ENCODE results near the gene HMGN5.

HMGN5 gene

GRCh38 chrX:81114757-81115156 is 87.0 kb downstream of the HMGN5 start:
- DNase-seq, result no peak

GRCh38 chrX:81110286-81110685 is 91.4 kb downstream of the HMGN5 start:
- no peak for DNase-seq

- DNase-seq, result no peak
Measured at GRCh38 chrX:81082649-81083048, 119.1 kb downstream of the HMGN5 start.
